Activated T-helper 1 cell treated with anti-CD3 and anti-CD28 coated beads, Interleukin-12 subunit alpha, Interleukin-12 subunit beta, Interleukin-2, Interleukin-4 antibody, amounts not matched to agents 30 ng/mL and 10 ng/mL and 1 ng/mL, durations not matched to agents 14 hours and 24 hours and 36 hours (primary cell): ENCODE results near the gene MT1F. TPM values are rescaled to one million over a fixed set of nuclear protein-coding genes. Genes with fewer than 3 reads are reported as not detected.
"Not testable (repeated sequence)": the region's sequence is repeated elsewhere in the genome, so short reads cannot be mapped to it uniquely, and the experiment has no call there.

Experiments used
- DNase-seq: peaks from one replicate; pipeline ENCODE4 v3.0.0; 2021; ENCODE audit warnings: low spot score
- H3K27ac Mint-ChIP-seq: one replicate; pipeline ENCODE4 v1.8.0; 2021; ENCODE audit warnings: mild to moderate bottlenecking, mixed read lengths
- H3K27me3 Mint-ChIP-seq: one replicate; pipeline ENCODE4 v1.8.0; 2022; ENCODE audit warnings: mild to moderate bottlenecking, moderate library complexity, mixed read lengths; ENCODE audit not compliant: insufficient read depth
- H3K36me3 Mint-ChIP-seq: one replicate; pipeline ENCODE4 v1.8.0; 2021; ENCODE audit warnings: low read depth, mixed read lengths
- H3K4me1 Mint-ChIP-seq: one replicate; pipeline ENCODE4 v1.8.0; 2021; ENCODE audit warnings: low read depth, mixed read lengths
- H3K4me3 Mint-ChIP-seq: one replicate; pipeline ENCODE4 v1.8.0; 2021; ENCODE audit warnings: mild to moderate bottlenecking, moderate library complexity, mixed read lengths
- H3K9me3 Mint-ChIP-seq: one replicate; pipeline ENCODE4 v1.8.0; 2021; ENCODE audit warnings: mixed read lengths
- intact Hi-C: fragments of 100-400 bp; cut with micrococcal nuclease; formaldehyde crosslinking; loops from one replicate; pipeline ENCODE4 v1.15.1; 2024
- total RNA-seq: library from RNA; stranded (reverse); gene quantifications from 2 replicates; pipeline ENCODE4 v1.2.3, GENCODE V29; 2022

Gene MT1F
- total RNA-seq, 1 donor from 2014 or later: 5.2 TPM

- no peak overlapping the region for H3K27ac Mint-ChIP-seq
- H3K4me1 Mint-ChIP-seq: peaks cover 38% of the 10 kb centered on the region
- DNase-seq: no peak
- peaks cover under 1% of the 10 kb centered on the region for H3K36me3 Mint-ChIP-seq
- intact Hi-C loops: loop anchor here (1.0 kb wide), 2 partner anchors 8 to 28 kb away; partner anchors contain the start of gene MT1X
- peaks cover 50% of the 10 kb centered on the region for H3K27me3 Mint-ChIP-seq
- H3K4me3 Mint-ChIP-seq: no peak overlapping the region
- H3K9me3 Mint-ChIP-seq: no peaks in the 10 kb centered on the region
Observed at GRCh38 chr16:56673921-56674320, 16.2 kb downstream of the MT1F start.

GRCh38 chr16:56674570-56674969 is 16.8 kb downstream of the MT1F start:
- not testable (repeated sequence) for H3K9me3 Mint-ChIP-seq, H3K36me3 Mint-ChIP-seq
- peaks cover 46% of the 10 kb centered on the region for H3K27me3 Mint-ChIP-seq

GRCh38 chr16:56675685-56676210 is 18.0 kb downstream of the MT1F start:
- H3K4me1 Mint-ChIP-seq: peaks cover 27% of the 10 kb centered on the region
- H3K9me3 Mint-ChIP-seq: no peaks in the 10 kb centered on the region
- DNase-seq: peak; percentile 44
- peak overlapping the region; percentile 40 for H3K27ac Mint-ChIP-seq
- peaks cover 35% of the 10 kb centered on the region for H3K27me3 Mint-ChIP-seq
- peak overlapping the region; percentile 66 for H3K4me3 Mint-ChIP-seq
- intact Hi-C loops: no loop called here
- no peaks in the 10 kb centered on the region for H3K36me3 Mint-ChIP-seq

More at GRCh38 chr16:56674570-56674969, 16.8 kb downstream of the MT1F start:
- peaks cover 32% of the 10 kb centered on the region for H3K4me1 Mint-ChIP-seq
- not testable (repeated sequence) for H3K27ac Mint-ChIP-seq, DNase-seq, H3K4me3 Mint-ChIP-seq
- intact Hi-C loops: loop anchor here (1.0 kb wide), 2 partner anchors 8 to 28 kb away; partner anchors contain the start of gene MT1X

- no peak for DNase-seq
- no peaks in the 10 kb centered on the region for H3K9me3 Mint-ChIP-seq
- no peak overlapping the region for H3K27ac Mint-ChIP-seq
- no peak overlapping the region for H3K4me3 Mint-ChIP-seq
- intact Hi-C loops: no loop called here
- peaks cover 33% of the 10 kb centered on the region for H3K4me1 Mint-ChIP-seq
- no peaks in the 10 kb centered on the region for H3K36me3 Mint-ChIP-seq
- H3K27me3 Mint-ChIP-seq: peaks cover 18% of the 10 kb centered on the region
Observed at GRCh38 chr16:56677474-56677873, 19.7 kb downstream of the MT1F start.

- intact Hi-C loops: no loop called here
- peaks cover 8% of the 10 kb centered on the region for H3K27me3 Mint-ChIP-seq
Observed at GRCh38 chr16:56679078-56679730, 21.4 kb downstream of the MT1F start.

GRCh38 chr16:56679818-56680217 is 22.1 kb downstream of the MT1F start:
- peaks cover 7% of the 10 kb centered on the region for H3K27me3 Mint-ChIP-seq
- intact Hi-C loops: loop anchor here (5.0 kb wide), 1 partner anchor 857 kb away; the partner anchor contains the start of gene CCDC102A
- H3K9me3 Mint-ChIP-seq: no peaks in the 10 kb centered on the region
- H3K27ac Mint-ChIP-seq: no peak overlapping the region
- peaks cover 50% of the 10 kb centered on the region for H3K4me1 Mint-ChIP-seq
- H3K4me3 Mint-ChIP-seq: no peak overlapping the region
- DNase-seq: no peak
- peaks cover 9% of the 10 kb centered on the region for H3K36me3 Mint-ChIP-seq

More at GRCh38 chr16:56679078-56679730, 21.4 kb downstream of the MT1F start:
- DNase-seq: no peak
- Mint-ChIP-seq H3K9me3 (no peaks in the 10 kb centered on the region), H3K36me3 (peaks cover 5% of the 10 kb centered on the region), H3K4me3 (no peak overlapping the region), H3K4me1 (peaks cover 47% of the 10 kb centered on the region), H3K27ac (no peak overlapping the region)

DNA sequence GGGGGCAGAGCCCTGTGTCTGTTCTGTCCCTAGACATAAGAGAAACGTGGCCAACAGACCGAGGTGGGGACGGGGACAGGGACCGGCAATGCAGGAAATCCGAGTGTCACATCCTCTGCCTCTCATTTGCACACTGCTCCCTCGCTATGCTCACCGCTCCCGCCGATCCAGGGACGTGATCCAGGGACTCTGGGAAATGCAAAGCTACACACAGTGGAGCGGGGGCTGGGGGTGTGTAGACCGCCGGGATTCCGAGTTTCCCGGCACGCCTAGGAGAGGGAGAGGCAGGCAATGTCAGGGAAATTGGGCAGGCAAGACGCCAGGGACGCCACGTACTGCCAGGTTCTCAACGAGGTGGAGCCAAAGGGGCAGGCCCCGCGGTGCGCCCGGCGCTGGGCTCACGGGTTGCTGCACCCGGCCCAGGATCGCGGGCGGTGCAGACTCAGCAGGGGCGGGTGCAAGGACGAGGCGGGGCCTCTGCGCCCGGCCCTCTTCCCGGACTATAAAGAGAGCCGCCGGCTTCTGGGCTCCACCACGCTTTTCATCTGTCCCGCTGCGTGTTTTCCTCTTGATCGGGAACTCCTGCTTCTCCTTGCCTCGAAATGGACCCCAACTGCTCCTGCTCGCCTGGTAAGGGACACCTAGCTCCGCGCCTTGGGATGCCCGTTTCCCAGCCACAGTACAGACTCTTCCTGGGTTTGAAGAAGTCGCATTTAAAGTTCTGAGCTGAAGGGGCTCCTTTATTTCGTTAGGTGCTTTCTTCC is 24.4 kb downstream of the MT1F start, which contains the start of gene MT1X:
MT1X (plus strand) TSS at position 532 of the 764 bp plus-strand sequence; CDS start at position 603, 71 bp downstream.
- peaks cover 11% of the 10 kb centered on the region for H3K36me3 Mint-ChIP-seq
- intact Hi-C loops: loop anchor here (1.0 to 5.0 kb wide), 12 partner anchors 8 to 855 kb away; partner anchors contain the start of genes AMFR, CCDC102A, MT1E and MT1F
- H3K4me1 Mint-ChIP-seq: peaks cover 32% of the 10 kb centered on the region
- DNase-seq: peak; percentile 86
- H3K4me3 Mint-ChIP-seq: peak within 1 kb of the TSS; percentile 94
- H3K9me3 Mint-ChIP-seq: peaks cover 3% of the 10 kb centered on the region
- H3K27me3 Mint-ChIP-seq: no peaks in the 10 kb centered on the region
- H3K27ac Mint-ChIP-seq: peak within 1 kb of the TSS; percentile 90

- DNase-seq: no peak
- Mint-ChIP-seq H3K4me3 (peak overlapping the region; percentile 94), H3K9me3 (peaks cover 3% of the 10 kb centered on the region), H3K36me3 (peaks cover 11% of the 10 kb centered on the region), H3K27me3 (no peaks in the 10 kb centered on the region), H3K4me1 (peaks cover 32% of the 10 kb centered on the region), H3K27ac (peak overlapping the region; percentile 84)
- intact Hi-C loops: loop anchor here (1.0 to 5.0 kb wide), 12 partner anchors 9 to 854 kb away; partner anchors contain the start of genes AMFR, CCDC102A, MT1E and MT1F
Observed at GRCh38 chr16:56682703-56683397, 25.1 kb downstream of the MT1F start.

DNA sequence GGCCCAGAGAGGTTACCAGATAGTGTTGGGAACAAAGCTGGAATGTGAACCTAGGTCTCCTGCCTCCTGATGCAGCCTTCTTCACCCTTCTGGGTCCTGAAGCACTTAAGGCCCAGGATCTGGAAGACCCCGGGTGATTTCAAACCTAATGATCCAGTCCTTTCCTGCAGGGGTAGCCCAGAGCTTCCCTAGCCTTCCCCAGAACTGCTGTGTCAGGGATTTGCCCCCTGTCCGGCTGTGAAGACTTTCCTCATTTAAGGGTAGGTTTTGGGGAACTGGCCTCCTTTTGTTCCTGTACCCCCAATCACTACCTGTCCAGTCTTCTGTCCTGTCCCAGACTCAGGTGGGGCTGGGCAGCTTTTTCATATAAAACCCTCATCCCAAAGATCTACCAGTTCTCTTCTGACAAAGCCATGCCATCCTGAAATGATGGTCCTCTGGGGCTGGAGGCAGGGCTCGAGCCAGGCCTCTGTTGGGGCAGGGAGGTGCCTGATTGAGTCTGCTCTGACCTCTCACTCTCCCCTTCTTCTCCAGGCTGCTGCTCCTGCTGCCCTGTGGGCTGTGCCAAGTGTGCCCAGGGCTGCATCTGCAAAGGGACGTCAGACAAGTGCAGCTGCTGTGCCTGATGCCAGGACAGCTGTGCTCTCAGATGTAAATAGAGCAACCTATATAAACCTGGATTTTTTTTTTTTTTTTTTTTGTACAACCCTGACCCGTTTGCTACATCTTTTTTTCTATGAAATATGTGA is 25.8 kb downstream of the MT1F start:
- no peak for DNase-seq
- H3K9me3 Mint-ChIP-seq: peaks cover 3% of the 10 kb centered on the region
- no peak overlapping the region for H3K27ac Mint-ChIP-seq
- H3K36me3 Mint-ChIP-seq: peaks cover 11% of the 10 kb centered on the region
- H3K4me1 Mint-ChIP-seq: peaks cover 32% of the 10 kb centered on the region
- peak overlapping the region; percentile 94 for H3K4me3 Mint-ChIP-seq
- H3K27me3 Mint-ChIP-seq: no peaks in the 10 kb centered on the region
- intact Hi-C loops: loop anchor here (2.0 to 5.0 kb wide), 4 partner anchors 15 to 854 kb away; partner anchors contain the start of genes CCDC102A, MT1G, MT1H and NUDT21

- Mint-ChIP-seq H3K27ac (no peak overlapping the region), H3K9me3 (peaks cover 3% of the 10 kb centered on the region), H3K4me1 (peaks cover 32% of the 10 kb centered on the region), H3K4me3 (peak overlapping the region; percentile 94), H3K27me3 (peaks cover 2% of the 10 kb centered on the region), H3K36me3 (peaks cover 11% of the 10 kb centered on the region)
- intact Hi-C loops: loop anchor here (5.0 kb wide), 1 partner anchor 853 kb away; the partner anchor contains the start of gene CCDC102A
- DNase-seq: no peak
Observed at GRCh38 chr16:56684256-56684925, 26.6 kb downstream of the MT1F start.

DNA sequence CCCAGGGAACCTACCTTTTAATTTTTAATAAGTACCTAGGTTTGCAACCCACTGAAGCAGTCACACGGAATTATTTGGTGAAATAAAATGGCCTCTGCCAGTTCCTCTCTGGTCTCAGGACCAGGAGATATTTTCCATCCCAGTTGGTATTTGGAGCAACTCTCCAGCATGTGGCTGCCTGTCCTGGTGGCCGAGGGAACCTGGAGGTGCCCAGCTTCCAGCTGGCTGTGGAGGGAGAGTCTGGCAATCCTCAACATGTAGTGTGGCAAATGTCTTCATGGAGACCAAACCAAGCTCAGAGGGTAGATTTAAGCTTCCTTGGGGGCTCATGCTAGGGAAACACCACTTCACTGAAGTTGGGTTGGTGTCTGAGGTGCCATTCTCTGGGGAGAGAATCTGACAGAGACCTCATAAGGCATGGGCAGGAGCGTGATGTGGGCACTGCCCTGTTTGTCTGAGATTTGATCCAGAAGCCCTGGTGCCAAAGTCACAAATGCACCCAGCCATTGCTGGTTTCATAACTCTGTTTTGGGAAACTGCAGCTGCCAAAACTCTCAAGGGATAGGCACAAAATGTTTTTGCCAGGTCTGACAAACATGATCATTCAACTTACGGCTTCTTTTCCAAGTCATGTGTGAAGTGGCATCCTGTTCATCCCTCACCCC is 27.3 kb downstream of the MT1F start:
- Mint-ChIP-seq H3K4me3 (no peak overlapping the region), H3K4me1 (peaks cover 32% of the 10 kb centered on the region), H3K27ac (no peak overlapping the region), H3K9me3 (peaks cover 3% of the 10 kb centered on the region), H3K36me3 (peaks cover 11% of the 10 kb centered on the region), H3K27me3 (peaks cover 7% of the 10 kb centered on the region)
- DNase-seq: no peak
- intact Hi-C loops: loop anchor here (5.0 kb wide), 1 partner anchor 852 kb away; the partner anchor contains the start of gene CCDC102A
